GM20000 (cell line): ENCODE data around the gene PACRG.

ENCODE experiments used
- DNase-seq: peaks from one replicate; pipeline ENCODE4 v3.0.0; 2012; ENCODE audit warnings: low spot score
- CTCF ChIP-seq: IDR thresholded peaks from 2 replicates; pipeline ENCODE4 v1.5.1; 2012; ENCODE audit warnings: mild to moderate bottlenecking, control low read depth; ENCODE audit errors: extremely low read depth, missing control alignments

The PACRG gene

DNA sequence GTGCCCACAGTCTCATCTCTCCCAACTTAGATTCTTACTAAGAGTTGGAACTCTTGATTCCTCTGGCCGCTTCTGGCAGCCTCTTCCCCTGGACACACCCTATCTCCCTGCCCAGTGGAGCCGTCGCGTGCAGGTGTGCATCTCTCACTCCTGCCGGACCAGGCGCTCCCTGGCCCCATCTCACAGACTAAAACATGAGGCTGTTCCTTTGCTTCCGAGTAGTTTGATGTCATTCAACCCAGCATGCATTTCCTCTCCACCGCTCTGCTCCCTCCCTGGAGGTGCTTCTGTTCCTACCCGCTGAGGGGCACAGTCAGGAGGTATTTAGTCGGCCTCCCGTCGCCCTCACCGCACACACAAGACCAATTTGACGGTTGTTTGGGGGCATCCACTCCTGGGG, 458.8 kb downstream of the PACRG start:
- no peak for DNase-seq
- TF ChIP-seq CTCF: no peak

- DNase-seq: no peak
- TF ChIP-seq CTCF: no peak
Observed at GRCh38 chr6:163187201-163187600, 459.4 kb downstream of the PACRG start.

DNA sequence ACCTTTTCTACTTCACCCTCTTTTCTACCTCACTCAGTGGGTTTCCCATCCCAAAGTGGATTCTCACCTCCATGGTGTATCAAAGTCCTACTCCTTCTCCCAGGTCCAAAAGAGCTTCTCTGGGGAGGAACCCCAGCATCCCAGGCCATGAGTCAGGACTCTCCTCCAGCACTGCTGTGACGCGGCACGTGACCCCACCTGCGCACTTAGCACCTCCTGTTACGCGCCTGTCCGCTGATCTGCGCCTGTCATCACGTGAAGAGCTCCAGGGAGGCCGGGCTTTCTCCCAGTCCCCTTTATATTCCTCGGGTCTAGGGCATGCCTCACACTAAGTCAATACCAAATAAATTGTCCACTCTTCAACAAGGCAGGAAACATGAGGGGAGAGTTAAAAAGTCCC, 459.8 kb downstream of the PACRG start:
- TF ChIP-seq CTCF: no peak
- DNase-seq: no peak

DNA sequence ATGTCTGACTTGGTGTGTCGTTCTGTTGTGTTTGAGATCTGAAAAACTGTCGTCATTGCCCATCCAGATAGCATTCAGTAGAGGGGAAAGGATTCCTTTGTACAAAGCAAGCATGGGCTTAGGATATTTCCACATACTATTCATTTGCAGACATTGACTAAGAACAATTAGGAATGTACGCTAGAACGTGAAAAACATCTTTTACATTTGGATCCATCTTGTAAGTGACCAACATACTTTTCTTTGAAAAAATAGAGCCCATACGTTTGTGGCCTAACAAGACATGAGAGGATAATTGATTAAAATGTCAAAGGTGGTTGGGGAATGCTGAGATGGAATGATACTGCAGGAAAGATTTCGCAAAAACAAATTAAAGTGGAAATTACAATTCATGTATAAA, 461.0 kb downstream of the PACRG start:
- no peak for TF ChIP-seq CTCF
- DNase-seq: no peak

DNA sequence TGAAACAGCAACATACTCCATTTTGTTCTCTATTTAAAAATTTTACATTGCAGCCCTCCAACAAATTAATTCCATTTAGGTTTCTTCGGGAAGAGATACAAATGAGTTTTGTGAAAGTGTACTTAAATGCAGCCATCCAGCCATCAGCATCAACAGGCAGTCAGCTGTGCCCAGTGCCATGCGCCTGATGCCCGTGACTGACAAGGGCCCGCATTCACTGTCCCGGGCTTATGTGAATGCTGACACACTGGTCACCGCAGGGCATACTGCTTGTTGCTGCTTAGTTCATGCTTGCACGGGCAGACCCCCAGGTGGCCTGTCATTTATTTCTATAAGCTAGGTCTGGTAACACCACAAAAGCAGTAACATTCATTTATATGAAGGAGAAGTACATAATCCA, 461.8 kb downstream of the PACRG start:
- no peak for TF ChIP-seq CTCF
- DNase-seq: no peak

- no peak for DNase-seq
- no peak for TF ChIP-seq CTCF
Observed at GRCh38 chr6:163190786-163191185, 463.0 kb downstream of the PACRG start.

- TF ChIP-seq CTCF: no peak
- no peak for DNase-seq
Observed at GRCh38 chr6:163191704-163192537, 464.1 kb downstream of the PACRG start.
